GM18499 (cell line): Measurements from ENCODE around the gene C20orf144.

Source experiments
- ATAC-seq: cut with Tn5 transposase; IDR thresholded peaks from one replicate; pipeline ENCODE4 v1.9.1; 2021; ENCODE audit warnings: moderate number of reproducible peaks; ENCODE audit not compliant: insufficient read depth, unreplicated experiment

Gene C20orf144

GRCh38 chr20:33648396-33649004 lies 13.6 kb upstream of the C20orf144 start:
- no peak for ATAC-seq

DNA sequence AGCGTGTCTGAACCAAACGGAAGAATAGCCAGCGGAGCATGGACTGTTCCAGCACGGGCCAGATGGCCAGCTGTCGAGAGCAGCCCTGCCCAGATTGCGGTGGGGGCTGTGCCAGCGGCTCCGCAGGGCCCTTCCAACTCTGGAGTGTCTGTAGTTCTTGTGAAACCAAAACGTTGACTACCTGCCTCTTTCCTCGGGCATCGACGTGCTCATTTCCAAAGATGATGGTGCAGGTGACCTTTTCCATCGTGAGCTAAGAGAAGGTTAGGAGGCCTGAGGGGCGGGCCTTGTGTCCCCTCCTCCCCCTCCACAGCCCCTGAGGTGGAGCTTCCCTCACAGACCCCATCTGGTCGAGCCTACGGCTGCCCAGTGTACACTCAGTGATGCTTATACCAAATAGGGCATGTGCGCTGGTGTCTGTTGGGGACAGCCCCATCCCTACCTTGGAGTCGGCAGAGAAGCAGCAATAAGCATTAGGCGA lies 12.9 kb upstream of the C20orf144 start:
- no peak for ATAC-seq

- ATAC-seq: no peak
These were observed 11.9 kb upstream of the C20orf144 start for GRCh38 chr20:33650111-33650752.

DNA sequence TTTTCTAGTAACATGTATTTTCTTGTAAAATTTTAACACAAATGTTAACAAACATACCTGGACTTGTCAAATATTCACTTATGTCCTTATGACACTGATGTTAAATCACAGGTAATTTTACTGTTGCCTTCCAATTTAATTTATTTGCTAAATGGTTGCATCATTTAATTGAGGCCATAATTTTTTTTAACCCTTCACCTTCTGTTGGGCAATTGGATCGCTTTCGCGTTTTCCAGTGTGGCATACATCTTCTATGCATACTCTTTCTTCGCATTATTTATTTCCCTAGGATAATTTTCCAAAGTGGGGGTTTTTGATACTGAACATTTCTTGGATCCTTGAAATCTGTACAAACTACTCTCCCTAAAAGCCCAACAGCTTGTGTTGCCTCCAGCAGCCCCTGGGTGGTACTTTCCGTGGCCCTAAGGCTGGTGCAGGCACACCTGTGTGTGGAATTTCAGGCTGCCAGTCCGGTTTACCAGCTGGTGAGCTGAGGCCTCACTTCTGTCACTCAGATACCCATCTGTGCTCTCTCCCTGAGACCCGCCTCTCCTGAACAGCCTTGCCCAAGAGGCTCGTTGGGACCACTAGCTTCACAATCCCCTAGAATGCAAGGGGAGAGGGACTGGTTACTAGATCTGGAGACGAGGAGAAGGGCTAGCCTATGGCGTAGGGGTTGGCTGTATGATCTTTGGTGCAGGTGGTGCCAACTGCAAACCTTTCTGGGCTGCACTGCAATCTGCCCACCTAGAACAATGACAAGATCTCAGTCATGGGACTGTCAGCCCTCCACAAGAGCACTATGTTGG lies 11.2 kb upstream of the C20orf144 start:
- no peak for ATAC-seq

GRCh38 chr20:33651562-33652048 lies 10.5 kb upstream of the C20orf144 start:
- ATAC-seq: no peak

DNA sequence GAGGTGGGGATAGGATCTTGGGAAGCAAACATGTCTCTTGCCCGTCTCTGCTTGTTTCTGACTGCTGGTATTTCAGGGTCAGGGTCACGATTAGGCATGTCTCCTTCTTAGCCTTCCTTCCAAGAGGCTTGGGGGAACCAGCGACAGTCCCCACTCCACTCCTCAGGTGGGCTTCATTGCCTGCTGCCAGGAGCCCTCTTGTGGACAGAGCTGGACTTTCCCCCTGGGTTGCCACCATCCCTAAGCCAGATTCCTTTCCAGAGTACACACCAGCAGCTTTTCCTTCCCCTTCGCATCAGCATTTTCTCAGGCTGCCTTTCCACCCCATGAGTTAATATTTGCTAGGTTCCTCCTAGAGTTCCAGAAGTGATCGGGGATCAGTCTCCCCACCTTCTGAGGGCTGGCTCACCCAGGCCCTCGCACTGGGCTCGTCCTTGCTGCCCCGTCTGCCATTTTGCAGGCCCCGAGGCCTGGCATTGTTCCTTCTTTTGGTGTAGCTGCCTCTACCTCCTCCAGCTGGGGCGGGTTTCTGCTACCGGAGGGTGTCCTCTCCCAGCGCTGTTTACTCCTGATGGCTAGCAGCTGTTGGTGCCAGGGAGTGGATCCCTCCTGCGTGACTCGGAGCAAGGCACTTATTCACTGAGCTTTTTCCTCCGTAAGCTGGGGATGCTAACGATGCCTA lies 8.8 kb upstream of the C20orf144 start:
- no peak for ATAC-seq

DNA sequence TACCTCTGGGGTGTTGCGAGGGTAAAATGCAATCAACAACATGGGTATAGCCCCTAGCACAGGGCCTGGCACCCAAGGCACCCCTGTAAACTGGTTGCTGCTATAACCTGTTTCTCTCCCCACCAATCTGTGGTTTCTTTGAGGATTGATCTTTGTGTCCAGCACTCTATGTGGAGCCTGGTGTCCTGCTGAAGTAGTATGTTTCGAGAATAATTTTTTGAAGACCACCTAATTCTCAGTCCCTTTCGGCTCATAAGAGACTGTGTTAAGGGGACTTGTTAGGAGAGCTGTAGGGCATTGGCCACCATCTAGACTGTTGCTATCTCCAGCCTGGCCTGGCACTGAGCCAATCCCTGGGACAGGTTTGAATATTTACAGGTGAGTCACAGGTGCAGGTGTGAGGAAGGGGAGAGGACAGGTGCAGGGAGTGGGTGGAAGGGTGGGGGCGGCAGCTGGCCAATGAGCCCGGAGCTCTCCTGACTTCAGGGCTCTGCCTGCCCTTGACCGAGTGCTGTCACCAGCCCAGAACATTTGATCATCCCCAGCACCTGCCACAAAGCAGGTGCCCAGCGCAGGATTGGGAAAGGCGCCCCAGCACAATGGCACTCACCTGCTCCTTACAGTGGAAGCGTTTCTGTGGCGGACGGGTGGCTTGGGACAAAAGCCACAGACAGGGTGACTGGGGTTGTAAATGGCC lies 8.1 kb upstream of the C20orf144 start:
- ATAC-seq: no peak

GRCh38 chr20:33654680-33655161 lies 7.4 kb upstream of the C20orf144 start:
- ATAC-seq: no peak

DNA sequence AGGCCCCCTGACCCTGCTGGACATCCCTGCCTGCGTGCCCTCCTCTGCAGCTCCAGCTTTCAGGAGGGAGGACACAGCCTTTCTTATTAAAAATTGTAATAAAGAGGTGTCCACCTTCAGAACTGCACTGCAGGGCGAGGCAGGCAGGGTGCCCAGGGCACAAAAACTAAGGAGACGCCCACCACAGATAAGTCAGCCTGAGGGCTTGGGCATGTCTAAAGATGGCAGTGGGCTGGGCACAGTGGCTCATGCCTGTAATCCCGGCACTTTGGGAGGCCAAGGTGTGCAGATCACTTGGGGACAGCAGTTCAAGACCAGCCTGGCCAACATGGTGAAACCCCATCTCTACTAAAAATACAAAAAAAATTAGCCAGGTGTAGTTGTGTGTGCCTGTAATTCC lies 7.0 kb upstream of the C20orf144 start:
- ATAC-seq: no peak

- no peak for ATAC-seq
These were observed 5.9 kb upstream of the C20orf144 start for GRCh38 chr20:33656010-33656782.

DNA sequence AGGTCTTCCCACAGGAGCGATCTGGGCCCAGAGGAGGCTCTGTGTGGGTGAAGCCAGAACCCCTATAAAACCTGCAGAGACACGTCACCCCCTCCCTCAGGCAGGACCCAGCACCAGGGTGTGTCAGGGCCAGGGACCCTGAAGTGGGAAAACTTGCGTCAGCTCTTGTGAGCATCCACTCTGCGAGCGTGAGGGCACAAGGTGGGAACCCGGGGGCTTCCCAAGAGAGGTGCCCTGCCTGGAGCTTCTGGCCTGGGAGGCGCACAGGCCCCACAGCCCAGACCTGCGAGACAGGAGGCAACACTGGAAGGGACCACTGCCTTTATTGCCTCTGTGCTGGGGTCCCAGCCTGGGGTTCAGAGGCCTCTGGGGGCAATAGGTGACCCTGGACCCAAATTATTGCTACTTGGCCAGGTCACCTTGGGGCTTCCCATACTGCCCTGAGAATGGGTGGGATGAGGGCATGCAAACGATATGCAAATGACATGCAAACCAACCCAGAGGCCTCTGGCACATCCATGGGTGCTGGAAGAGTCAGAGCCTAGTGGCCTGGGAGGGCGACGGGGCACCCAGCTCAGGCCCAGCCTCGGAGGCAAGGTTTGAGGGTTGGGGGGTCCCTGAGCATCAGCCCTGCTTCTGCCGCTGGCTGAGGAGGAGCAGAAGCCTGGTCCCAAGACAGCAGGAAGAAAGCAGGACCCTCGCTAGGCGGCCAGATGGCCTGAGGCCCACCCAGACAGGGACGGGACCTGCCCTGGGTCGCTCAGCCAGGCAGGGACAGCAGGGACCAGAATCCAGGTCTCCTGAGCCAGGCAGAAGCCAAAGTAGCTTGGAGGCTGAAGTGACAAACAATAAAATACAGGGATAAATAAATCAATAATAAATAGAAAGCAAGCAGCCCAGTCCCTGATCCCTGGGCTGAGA lies 5.1 kb upstream of the C20orf144 start:
- ATAC-seq: no peak

GRCh38 chr20:33657704-33658095 lies 4.4 kb upstream of the C20orf144 start:
- ATAC-seq: no peak

- ATAC-seq: no peak
These were observed 3.6 kb upstream of the C20orf144 start for GRCh38 chr20:33658510-33658909.

DNA sequence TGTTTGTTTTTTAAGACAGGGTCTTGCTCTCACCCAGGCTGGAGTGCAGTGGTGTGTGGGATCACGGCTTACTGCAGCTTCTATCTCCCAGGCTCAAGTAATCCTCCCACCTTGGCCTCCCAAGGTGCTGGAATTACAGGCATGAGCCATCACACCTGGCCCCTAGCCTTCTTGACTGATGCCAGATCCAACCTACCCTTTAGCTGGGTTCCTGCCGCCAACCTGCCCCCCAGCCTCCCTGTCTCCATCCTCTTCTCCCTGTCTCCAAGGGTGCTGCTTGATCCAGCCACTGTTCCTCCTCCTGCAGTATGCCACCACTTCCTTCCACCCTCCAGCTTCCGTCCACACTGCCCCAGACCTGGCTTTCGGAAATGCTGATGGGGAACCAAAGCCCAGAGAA lies 3.2 kb upstream of the C20orf144 start:
- ATAC-seq: no peak

- no peak for ATAC-seq
These were observed 2.6 kb upstream of the C20orf144 start for GRCh38 chr20:33659341-33660034.

GRCh38 chr20:33660035-33660684 lies 2.0 kb upstream of the C20orf144 start:
- no peak for ATAC-seq

DNA sequence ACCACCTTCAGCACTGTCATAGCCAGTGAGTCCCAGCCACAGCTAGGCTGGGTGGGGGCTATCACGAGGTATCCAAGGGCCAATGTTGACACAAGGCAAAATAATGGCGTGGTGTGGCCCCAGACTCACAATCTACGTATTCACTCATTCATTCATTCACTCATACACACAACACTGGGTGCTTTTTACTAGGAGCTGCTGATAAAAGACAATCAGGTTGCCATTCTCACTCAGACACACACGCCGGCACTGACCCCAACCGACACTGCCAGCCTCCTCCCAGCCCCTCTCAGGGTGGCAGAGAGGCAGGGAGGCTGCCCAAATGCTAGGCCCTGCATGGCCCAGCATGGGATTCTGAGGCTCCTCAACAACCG lies 1.5 kb upstream of the C20orf144 start:
- ATAC-seq: no peak
